NCI-H1694 (cell line): ENCODE measurements around the gene FYCO1.
"Not testable (repeated sequence)": the region's sequence is repeated elsewhere in the genome, so short reads cannot be mapped to it uniquely, and the experiment has no call there.

Experiments used
- DNase-seq: peaks from one replicate; lab custom pipeline; 2025; lab: John Stamatoyannopoulos, UW

Gene FYCO1

DNA sequence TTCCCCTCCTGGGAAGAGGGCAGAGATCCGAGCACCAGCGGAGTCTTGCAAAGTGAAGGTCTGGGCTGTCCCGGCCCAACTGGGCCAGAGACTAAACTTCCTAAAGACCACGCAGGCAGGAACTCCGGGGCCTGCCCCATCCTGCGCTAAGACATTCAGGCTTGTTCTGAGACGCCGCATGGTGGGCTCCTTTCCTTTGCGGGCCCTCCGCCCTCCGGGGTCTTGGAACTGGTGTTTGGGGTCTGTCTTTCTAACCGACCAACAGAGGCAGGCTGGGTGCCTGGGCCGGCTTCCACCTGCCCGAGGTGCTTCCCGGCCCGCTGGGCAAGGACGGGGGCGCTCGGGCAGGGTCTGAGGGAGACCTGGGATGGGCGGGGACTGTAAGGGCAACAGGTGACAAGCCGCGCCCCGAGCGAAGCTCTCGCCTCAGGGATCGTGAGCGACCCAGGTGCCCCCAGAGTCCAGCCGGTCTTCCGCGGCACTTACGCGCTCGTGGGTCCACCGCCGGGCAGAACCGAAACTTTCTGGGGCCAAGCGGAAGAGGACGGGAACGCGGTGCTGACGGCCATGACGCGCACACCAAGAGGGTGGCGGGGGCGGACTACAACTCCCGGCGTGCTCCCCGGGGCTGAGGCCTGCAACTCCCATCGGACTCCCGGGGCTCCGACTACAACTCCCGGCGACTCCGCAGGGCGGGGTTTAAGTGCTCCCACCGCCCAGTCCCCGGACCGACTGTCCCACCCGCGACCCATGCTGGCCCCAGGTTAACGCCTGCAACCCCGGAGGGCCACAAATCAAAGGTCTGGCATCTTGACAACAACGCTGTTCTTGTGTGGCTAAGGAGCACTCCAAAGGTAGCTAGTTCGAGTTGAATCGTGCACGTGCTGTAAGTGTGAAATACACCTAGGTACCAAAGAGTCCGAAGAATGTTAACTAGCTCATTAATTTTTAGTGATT is at the start of gene FYCO1:
Gene FYCO1, minus strand, starts transcription at position 589 of the 957 bp plus-strand sequence. CDS start 10,914 bp downstream, outside the sequence.
- peak; percentile 52 for DNase-seq

GRCh38 chr3:46038916-46039315 is 43.3 kb upstream of the FYCO1 start:
- no peak for DNase-seq

- not testable (repeated sequence) for DNase-seq
Observed at GRCh38 chr3:46038071-46038470, 42.4 kb upstream of the FYCO1 start.

DNA sequence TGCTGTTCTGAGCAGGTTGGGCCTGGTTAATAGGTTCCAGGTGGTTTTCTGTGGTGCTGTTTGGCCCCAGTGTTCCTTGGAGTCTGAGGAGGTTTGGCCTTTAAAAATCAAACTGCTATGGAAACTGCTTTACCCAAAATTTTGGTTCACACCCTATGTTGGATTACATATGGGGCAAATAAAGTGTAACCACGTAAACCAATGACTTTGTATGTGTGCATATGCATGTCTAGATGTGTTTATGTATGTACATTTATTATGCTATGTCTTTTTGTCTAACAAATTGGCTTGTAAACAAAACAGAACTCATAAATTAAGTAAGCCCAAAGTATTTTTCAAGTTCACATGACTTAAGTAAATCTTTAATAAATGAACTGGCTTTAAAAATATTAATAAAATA is 40.6 kb upstream of the FYCO1 start:
- no peak for DNase-seq

DNA sequence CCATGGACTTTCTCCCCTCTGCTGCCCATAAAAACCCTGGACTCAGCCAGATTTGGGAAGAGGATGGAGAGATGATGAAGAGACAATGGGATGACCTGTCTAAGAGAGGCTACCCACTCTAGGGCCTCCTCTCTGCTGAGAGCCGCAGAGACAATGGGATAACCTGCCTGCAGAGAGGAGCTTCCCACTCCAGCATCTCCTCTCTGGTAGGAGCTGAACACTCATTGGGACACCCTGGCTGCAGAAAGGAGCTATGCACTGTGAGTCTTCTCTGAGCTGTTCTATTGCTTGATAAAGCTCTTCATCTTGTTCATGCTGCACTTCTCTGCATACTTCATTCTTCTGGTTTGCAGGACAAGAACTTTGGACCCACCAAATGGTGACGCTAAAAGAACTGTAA is 36.1 kb upstream of the FYCO1 start:
- no peak for DNase-seq

DNA sequence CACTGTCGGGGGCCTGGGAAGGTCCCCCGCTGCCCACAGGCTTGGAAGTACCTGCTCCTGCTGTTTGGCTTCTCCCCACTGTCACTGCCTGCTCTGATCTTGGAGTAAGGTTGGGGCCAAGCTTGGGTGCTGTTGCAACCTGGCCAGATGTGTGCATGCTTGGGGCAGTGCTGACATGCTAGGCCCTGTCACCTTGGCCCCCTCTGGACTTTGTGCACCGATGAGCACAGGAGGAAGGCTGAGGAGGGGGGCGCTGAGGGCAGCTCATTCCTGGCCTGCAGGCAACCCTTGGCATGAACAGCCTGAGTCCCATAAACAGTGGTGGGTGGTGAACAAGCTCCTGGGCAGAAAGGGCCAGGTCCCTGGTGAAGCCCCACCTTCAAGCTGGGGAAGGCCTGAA is 35.6 kb upstream of the FYCO1 start:
- DNase-seq, result no peak

- DNase-seq, result no peak
Observed at GRCh38 chr3:46030626-46031025, 35.0 kb upstream of the FYCO1 start.

GRCh38 chr3:46029953-46030543 is 34.4 kb upstream of the FYCO1 start:
- no peak for DNase-seq

GRCh38 chr3:46027736-46028397 is 32.2 kb upstream of the FYCO1 start:
- DNase-seq, result no peak

- DNase-seq, result no peak
Observed at GRCh38 chr3:46027021-46027705, 31.5 kb upstream of the FYCO1 start, which contains the start of gene XCR1. XCR1 (minus strand) TSS chr3:46027483; CDS start chr3:46021947, 5,536 bp downstream.

DNA sequence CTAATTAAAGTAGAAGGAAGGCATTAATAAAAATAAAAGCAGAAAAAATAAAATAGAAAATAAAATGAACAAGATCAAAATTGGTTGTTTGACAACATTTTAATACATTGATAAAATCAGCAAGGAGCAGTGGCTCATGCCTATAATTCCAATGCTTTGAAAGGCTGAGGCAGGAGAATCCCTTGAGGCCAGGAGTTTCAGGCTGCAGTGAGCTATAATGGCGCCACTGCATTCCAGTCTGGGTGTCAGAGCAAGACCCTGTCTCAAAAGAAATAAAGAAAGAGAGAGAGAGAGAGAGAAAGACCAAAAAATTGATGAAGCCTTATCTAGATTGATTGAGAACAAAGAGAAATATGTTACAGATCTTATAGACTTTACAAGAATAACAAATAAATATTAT is 29.5 kb upstream of the FYCO1 start:
- DNase-seq, result no peak

GRCh38 chr3:46024131-46024530 is 28.5 kb upstream of the FYCO1 start:
- no peak for DNase-seq

DNA sequence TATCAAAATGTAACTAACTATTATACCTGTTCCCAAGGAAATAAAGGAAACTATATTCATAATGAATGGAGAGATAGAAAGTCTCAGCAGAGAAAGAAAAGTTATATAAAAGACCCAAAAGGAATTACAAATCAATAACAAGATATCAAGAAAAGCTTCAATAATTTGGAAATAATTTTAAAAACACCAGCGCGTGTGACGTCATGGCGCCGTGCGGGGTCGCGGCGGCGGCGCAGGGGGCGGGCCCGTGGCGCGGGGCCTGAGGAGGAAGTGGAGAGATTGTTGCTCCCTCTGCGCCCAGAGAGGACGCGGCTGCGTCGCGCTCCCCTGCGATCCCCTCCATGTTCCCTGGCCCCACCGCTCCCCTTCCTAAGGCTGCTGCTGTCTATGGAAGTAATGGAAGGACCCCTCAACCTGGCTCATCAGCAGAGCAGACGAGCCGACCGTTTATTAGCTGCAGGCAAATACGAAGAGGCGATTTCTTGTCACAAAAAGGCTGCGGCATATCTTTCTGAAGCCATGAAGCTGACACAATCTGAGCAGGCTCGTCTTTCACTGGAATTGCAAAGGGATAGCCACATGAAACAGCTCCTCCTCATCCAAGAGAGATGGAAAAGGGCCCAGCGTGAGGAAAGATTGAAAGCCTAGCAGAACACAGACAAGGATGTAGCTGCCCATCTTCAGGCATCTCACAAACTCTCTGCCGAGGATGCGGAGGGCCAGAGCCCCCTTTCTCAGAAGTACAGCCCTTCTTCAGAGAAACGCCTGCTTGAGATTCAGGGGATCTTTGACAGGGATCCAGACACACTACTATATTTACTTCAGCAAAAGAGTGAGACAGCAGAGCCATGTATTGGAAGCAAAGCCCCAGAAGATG is 27.5 kb upstream of the FYCO1 start:
- no peak for DNase-seq

- no peak for DNase-seq
Observed at GRCh38 chr3:46021516-46021915, 25.9 kb upstream of the FYCO1 start.

DNA sequence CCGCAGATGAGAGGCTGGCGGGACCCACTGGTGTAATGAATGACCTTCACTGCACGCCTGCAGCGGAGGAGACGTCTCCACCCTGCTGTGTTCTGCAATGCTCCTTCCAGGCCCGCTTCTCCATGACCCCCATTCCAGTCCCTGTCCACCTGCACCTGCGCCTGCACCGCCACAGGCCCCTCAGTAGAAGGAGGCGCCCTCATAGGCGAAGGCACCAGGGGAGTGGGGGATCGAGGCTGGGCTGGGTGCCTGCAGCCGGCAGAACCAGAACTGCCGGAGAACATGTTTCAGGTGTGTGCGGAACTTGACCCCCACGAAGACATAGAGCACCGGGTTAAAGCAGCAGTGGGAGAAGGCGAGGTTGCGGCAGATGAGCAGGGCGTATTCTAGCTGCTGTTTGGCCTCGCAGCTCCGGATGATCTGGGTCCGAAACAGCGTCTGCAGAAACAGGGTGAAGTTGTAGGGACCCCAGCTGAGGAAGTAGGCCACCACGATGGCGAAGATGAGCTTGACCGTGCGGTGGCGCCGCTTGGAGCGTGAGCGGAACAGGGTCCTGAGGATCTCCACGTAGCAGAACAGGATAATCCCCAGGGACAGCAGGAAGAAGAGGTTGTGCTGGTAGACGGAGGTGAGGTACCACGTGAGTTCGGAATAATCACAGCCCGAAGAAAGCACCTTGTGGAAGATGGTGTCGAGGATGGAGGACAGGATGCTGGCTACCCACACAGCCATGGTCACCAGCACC is 25.3 kb upstream of the FYCO1 start:
- no peak for DNase-seq

DNA sequence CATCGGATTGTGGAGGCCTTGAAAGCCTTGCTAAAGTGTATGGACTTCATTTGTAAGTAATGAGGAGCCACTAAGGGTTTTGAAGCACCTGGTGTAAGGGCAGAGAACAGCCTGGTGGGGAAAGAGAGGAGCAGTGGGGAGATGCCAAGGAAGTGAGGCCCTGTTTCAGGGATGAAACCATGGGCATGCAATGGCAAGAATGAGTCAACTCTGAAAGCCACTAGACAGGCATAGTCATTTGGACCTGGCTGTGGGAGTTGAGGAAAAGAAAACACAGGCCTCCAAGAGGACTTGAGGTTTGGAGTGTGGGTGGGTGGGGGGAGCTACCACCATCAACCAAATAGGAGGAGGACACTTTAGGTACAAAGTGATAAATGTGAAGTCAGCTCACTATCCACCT is 24.1 kb upstream of the FYCO1 start:
- DNase-seq, result no peak

- no peak for DNase-seq
Observed at GRCh38 chr3:46017720-46018119, 22.1 kb upstream of the FYCO1 start.

DNA sequence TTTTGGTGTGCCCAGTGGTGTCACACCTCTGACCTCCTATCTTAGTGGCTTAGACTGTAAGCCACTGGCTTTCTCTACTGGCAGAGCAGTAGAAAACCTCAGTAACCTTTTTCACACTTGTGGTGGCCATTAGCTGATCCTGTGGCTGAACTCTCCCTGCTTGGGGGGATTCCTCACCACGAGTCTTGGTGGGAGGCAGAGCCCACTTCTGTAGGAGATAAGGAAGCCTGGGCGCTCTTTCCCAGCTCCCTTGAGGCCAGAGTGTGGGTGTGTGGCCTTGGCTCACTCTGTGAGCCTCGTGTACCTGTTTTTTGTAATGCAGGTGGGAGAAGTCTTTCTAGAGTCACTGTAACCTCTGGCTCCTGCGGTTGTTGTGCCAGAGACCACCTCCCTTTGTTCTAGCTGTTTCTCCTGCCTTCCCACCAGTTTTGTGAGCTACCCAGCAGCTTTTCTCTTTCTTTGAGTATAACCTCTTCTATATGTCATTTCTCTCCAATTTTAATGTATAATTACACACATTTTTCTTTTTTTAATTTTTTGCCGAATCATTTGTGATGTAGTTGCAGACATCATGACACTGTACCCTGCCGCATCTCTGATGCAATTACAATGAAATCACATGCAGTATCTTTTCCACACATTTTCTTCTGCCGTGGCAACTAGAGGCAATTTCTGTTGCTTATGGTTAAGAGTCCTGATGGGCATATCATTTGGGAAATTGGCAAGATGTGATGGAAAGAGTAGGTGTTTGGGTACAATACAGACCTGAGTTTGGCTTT is 17.9 kb upstream of the FYCO1 start:
- no peak for DNase-seq

DNA sequence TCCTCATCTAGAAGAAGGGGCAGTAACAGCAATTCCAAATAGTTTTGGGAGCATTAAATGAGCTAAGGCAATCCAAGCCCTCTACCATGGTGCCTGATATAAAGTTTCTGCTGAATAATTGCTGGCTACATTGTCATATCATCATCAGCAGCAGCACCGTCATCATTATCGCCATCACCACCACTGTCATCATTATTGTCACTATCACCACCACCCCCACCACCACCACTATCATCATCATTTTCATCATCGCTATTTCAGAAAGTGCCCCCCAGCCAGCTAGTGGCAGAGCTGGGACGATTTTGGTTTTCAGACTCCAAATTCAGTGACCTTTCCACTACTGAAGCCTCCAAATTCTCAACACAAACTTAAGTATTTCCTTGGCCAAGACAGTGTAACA is 16.6 kb upstream of the FYCO1 start:
- DNase-seq, result no peak
